ENCODE results near the gene TPRX1. TPM values are rescaled to one million over a fixed set of nuclear protein-coding genes. Genes with fewer than 3 reads are reported as not detected.
"Not testable (repeated sequence)": the region's sequence is repeated elsewhere in the genome, so short reads cannot be mapped to it uniquely, and the experiment has no call there.

Gene TPRX1
- total RNA-seq, 4 donors from 2014 or later: not detected

DNA sequence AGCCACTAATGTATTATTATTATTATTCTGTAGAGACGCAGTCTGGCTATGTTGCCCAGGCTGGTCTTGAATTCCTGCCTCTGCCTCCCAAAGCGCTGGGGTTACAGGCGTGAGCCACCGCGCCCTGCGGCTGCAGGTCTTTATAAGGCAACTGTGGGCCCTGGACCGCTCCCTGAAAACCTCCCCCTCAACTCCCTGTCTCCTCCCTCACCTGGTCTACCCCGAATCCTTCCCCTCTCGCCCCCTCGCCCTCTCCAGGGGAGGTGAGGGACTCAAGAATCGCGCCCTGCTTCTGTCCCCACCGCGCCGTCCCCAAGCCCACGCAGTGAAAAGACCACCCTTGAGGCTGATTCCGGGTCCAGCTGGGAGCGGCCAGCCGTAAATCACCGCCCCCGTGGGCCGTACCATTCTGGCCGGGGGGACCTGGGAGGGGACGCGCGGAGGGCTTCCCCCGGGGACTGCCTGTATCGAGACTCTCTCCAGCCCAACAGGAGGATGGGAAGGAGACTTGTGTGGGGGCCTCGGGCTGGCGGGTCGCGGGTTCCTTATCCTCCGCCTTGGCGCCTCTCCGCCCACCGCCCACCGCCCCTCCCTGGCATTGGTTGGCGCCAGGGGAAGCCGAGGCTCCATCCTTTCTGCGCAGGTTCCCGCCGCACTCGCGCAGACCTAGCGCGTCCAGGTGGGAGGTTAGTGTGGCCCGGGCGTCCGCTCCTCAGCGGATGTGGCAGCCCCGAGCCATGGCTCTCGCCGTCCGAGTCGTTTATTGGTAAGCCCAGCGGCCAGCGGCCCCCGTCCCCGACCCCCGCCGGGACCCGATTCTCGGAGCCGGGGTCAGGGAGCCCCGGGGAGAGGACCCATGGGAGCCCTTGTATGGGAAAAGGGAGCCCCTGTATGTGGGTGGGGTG is 26.1 kb downstream of the TPRX1 start, which contains the start of gene SELENOW:
Gene SELENOW, plus strand, starts transcription at position 655 of the 905 bp plus-strand sequence. Its CDS starts 83 bp downstream, at position 738.
- TF ChIP-seq EP300 (IDR thresholded peaks at IDR 0.05) (no peak), CTCF (IDR thresholded peaks at IDR 0.05) (no peak), POLR2AphosphoS5 (IDR thresholded peaks at IDR 0.05) (peak; percentile 98 to 100), POLR2A (IDR thresholded peaks at IDR 0.05; ENCODE audit: low read depth) (peak; percentile 98)
- Histone ChIP-seq H3K36me3 (peaks cover 8 to 28% (median 25%) of the 10 kb centered on the region in 4 donors), H3K4me3 (peak within 1 kb of the TSS; percentile 80 to 94 (median 90)), H3K27me3 (no peaks in the 10 kb centered on the region), H3K4me1 (peaks cover 39 to 61% (median 53%) of the 10 kb centered on the region in 4 donors), H3K9me3 (no peaks in the 10 kb centered on the region), H3K27ac (replicated peaks in 1 of 4) (peak within 1 kb of the TSS; percentile 97 to 100 (median 98))
- DNase-seq (ENCODE audit: extremely low spot score): peak; percentile 94
- intact Hi-C loops (cut with DNase I): no loop called here
- WGBS: under 1% methylated on average over 36 of the region's 65 CpGs

GRCh38 chr19:47777245-47778048 is 26.9 kb downstream of the TPRX1 start:
- WGBS: 76% methylated on average over 20 of the region's 23 CpGs
- peak overlapping the region; percentile 97 to 100 (median 98) for H3K27ac ChIP-seq (replicated peaks in 1 of 4)
- H3K27me3 ChIP-seq; intact Hi-C loops (cut with DNase I); DNase-seq (ENCODE audit: extremely low spot score); H3K9me3 ChIP-seq: not testable (repeated sequence)
- H3K36me3 ChIP-seq: peaks cover 0 to 19% (median 16%) of the 10 kb centered on the region in 4 donors
- H3K4me1 ChIP-seq: peaks cover 32 to 52% (median 45%) of the 10 kb centered on the region in 4 donors
- H3K4me3 ChIP-seq: peak overlapping the region; percentile 80 to 94 (median 90)

GRCh38 chr19:47776568-47776967 is 27.8 kb downstream of the TPRX1 start:
- intact Hi-C loops (cut with DNase I): no loop called here
- H3K27ac ChIP-seq (replicated peaks in 1 of 4): peak overlapping the region in 1 of 4 donors; percentile 97
- TF ChIP-seq CTCF (IDR thresholded peaks at IDR 0.05) (no peak), EP300 (IDR thresholded peaks at IDR 0.05) (no peak), POLR2AphosphoS5 (IDR thresholded peaks at IDR 0.05) (peak in 1 of 2 donors; percentile 38), POLR2A (IDR thresholded peaks at IDR 0.05; ENCODE audit: low read depth) (no peak)

GRCh38 chr19:47771291-47771690 is 33.1 kb downstream of the TPRX1 start:
- H3K27me3 ChIP-seq; H3K9me3 ChIP-seq; intact Hi-C loops (cut with DNase I); H3K27ac ChIP-seq (replicated peaks in 1 of 4); H3K36me3 ChIP-seq; DNase-seq (ENCODE audit: extremely low spot score); H3K4me1 ChIP-seq; H3K4me3 ChIP-seq: not testable (repeated sequence)
- 92% methylated on average over 6 of the region's 6 CpGs for WGBS

More at GRCh38 chr19:47776568-47776967, 27.8 kb downstream of the TPRX1 start:
- 82% methylated on average over 4 of the region's 4 CpGs for WGBS
- H3K4me3 ChIP-seq: no peak overlapping the region
- peaks cover 23 to 43% (median 36%) of the 10 kb centered on the region in 4 donors for H3K4me1 ChIP-seq
- no peaks in the 10 kb centered on the region for H3K9me3 ChIP-seq
- peaks cover 0 to 11% (median 9%) of the 10 kb centered on the region in 4 donors for H3K36me3 ChIP-seq
- DNase-seq (ENCODE audit: extremely low spot score): no peak
- H3K27me3 ChIP-seq: no peaks in the 10 kb centered on the region

GRCh38 chr19:47769534-47769933 is 34.8 kb downstream of the TPRX1 start:
- Histone ChIP-seq H3K4me3 (no peak overlapping the region), H3K4me1 (peaks cover 3 to 10% (median 9%) of the 10 kb centered on the region in 4 donors), H3K9me3 (no peaks in the 10 kb centered on the region), H3K36me3 (no peaks in the 10 kb centered on the region), H3K27ac (replicated peaks in 1 of 4) (no peak overlapping the region), H3K27me3 (no peaks in the 10 kb centered on the region)
- TF ChIP-seq EP300 (IDR thresholded peaks at IDR 0.05): no peak
- TF ChIP-seq CTCF (IDR thresholded peaks at IDR 0.05): no peak
- no peak for TF ChIP-seq POLR2A (IDR thresholded peaks at IDR 0.05; ENCODE audit: low read depth)
- no peak for TF ChIP-seq POLR2AphosphoS5 (IDR thresholded peaks at IDR 0.05)
- 88% methylated on average over 3 of the region's 3 CpGs for WGBS
- intact Hi-C loops (cut with DNase I): no loop called here
- no peak for DNase-seq (ENCODE audit: extremely low spot score)

Measured in esophagus muscularis mucosa (tissue), 4 donors.